Tibial artery (tissue), 4 donors: Measurements from ENCODE around the gene PEX14.

Source experiments
- DNase-seq, 2 donors: peaks; one replicate each; pipeline ENCODE4 v3.0.0-alpha.2; 2019
- H3K27ac ChIP-seq, 2 donors: fragments of 200-600 bp; sonication (generic) in 1 of 2; 1 replicate in 1 of 2; 2 replicates in 1 of 2; pipeline ENCODE4 v1.5.1; 2018 to 2019; ENCODE audit warnings: mild to moderate bottlenecking in 1 of 2
- H3K27me3 ChIP-seq, 2 donors: fragments of 200-600 bp; sonication (generic) in 1 of 2; one replicate each; pipeline versions ENCODE4 v1.5.1 to v1.6.0; 2016 to 2019
- H3K36me3 ChIP-seq, 3 donors: fragments of 200-600 bp; sonication (generic) in 2 of 3; one replicate each; pipeline ENCODE4 v1.5.1; 2016 to 2019; ENCODE audit warnings: mild to moderate bottlenecking in 2 of 3
- H3K4me1 ChIP-seq, 4 donors: fragments of 200-600 bp; sonication (generic) in 2 of 4; 1 replicate in 3 of 4; 2 replicates in 1 of 4; pipeline ENCODE4 v1.5.1; 2016 to 2019
- H3K4me3 ChIP-seq, 2 donors: fragments of 200-600 bp; sonication (generic) in 1 of 2; 1 replicate in 1 of 2; 2 replicates in 1 of 2; pipeline ENCODE4 v1.5.1; 2018 to 2019; ENCODE audit warnings: mild to moderate bottlenecking in 2 of 2
- H3K9me3 ChIP-seq, 3 donors: fragments of 200-600 bp; sonication (generic) in 1 of 3; one replicate each; pipeline ENCODE4 v1.5.1; 2016 to 2019
- CTCF ChIP-seq, 2 experiments: fragments of 200-600 bp in 1 of 2; fragments of 450-650 bp in 1 of 2; IDR thresholded peaks; one replicate each; pipeline ENCODE4 v1.5.1; 2017 to 2019; ENCODE audit warnings: antibody characterized with exemption in 2 of 2, mild to moderate bottlenecking in 1 of 2, moderate library complexity in 1 of 2
- intact Hi-C: fragments of 100-400 bp; cut with DNase I; formaldehyde crosslinking; loops from one replicate; pipeline ENCODE4 v1.15.0; 2023; ENCODE audit warnings: low total_unique reads

The PEX14 gene

GRCh38 chr1:10652626-10653025, 177.9 kb downstream of the PEX14 start:
- no peaks in the 10 kb centered on the region for H3K9me3 ChIP-seq
- H3K4me1 ChIP-seq: peaks cover 0 to 5% (median 0%) of the 10 kb centered on the region in 4 donors
- intact Hi-C loops: no loop called here
- DNase-seq: no peak
- no peak overlapping the region for H3K27ac ChIP-seq
- H3K36me3 ChIP-seq: peaks cover 12 to 100% (median 40%) of the 10 kb centered on the region in 3 donors
- TF ChIP-seq CTCF (IDR thresholded peaks at IDR 0.05): no peak
- no peaks in the 10 kb centered on the region for H3K27me3 ChIP-seq
- no peak overlapping the region for H3K4me3 ChIP-seq

GRCh38 chr1:10653370-10654125, 178.8 kb downstream of the PEX14 start:
- H3K36me3 ChIP-seq: peaks cover 12 to 100% (median 46%) of the 10 kb centered on the region in 3 donors
- intact Hi-C loops: no loop called here

GRCh38 chr1:10655002-10655401, 180.3 kb downstream of the PEX14 start:
- H3K4me3 ChIP-seq: no peak overlapping the region
- no peak for TF ChIP-seq CTCF (IDR thresholded peaks at IDR 0.05)
- no peaks in the 10 kb centered on the region for H3K27me3 ChIP-seq
- no peak for DNase-seq
- H3K4me1 ChIP-seq: peaks cover 0 to 5% (median 0%) of the 10 kb centered on the region in 4 donors
- intact Hi-C loops: no loop called here
- H3K27ac ChIP-seq: no peak overlapping the region
- peaks cover 25 to 100% (median 55%) of the 10 kb centered on the region in 3 donors for H3K36me3 ChIP-seq
- no peaks in the 10 kb centered on the region for H3K9me3 ChIP-seq

More at GRCh38 chr1:10653370-10654125, 178.8 kb downstream of the PEX14 start:
- Histone ChIP-seq H3K4me3 (no peak overlapping the region), H3K9me3 (no peaks in the 10 kb centered on the region), H3K27ac (no peak overlapping the region), H3K27me3 (no peaks in the 10 kb centered on the region), H3K4me1 (peaks cover 0 to 5% (median 0%) of the 10 kb centered on the region in 4 donors)
- TF ChIP-seq CTCF (IDR thresholded peaks at IDR 0.05): no peak
- no peak for DNase-seq

GRCh38 chr1:10656431-10656830, 181.7 kb downstream of the PEX14 start:
- intact Hi-C loops: no loop called here
- Histone ChIP-seq H3K4me1 (peaks cover 0 to 5% (median 0%) of the 10 kb centered on the region in 4 donors), H3K27me3 (no peaks in the 10 kb centered on the region), H3K4me3 (no peak overlapping the region), H3K9me3 (no peaks in the 10 kb centered on the region), H3K36me3 (peaks cover 27 to 96% (median 54%) of the 10 kb centered on the region in 3 donors), H3K27ac (no peak overlapping the region)
- no peak for TF ChIP-seq CTCF (IDR thresholded peaks at IDR 0.05)
- DNase-seq: no peak

GRCh38 chr1:10657088-10657847, 182.5 kb downstream of the PEX14 start:
- peaks cover 0 to 5% (median 0%) of the 10 kb centered on the region in 4 donors for H3K4me1 ChIP-seq
- intact Hi-C loops: no loop called here
- DNase-seq: no peak
- H3K27ac ChIP-seq: no peak overlapping the region
- no peak for TF ChIP-seq CTCF (IDR thresholded peaks at IDR 0.05)
- no peaks in the 10 kb centered on the region for H3K9me3 ChIP-seq
- H3K27me3 ChIP-seq: no peaks in the 10 kb centered on the region
- no peak overlapping the region for H3K4me3 ChIP-seq
- H3K36me3 ChIP-seq: peaks cover 23 to 87% (median 49%) of the 10 kb centered on the region in 3 donors
